ENCODE results near the gene CAMK2N2.
"Not testable (repeated sequence)": the region's sequence is repeated elsewhere in the genome, so short reads cannot be mapped to it uniquely, and the experiment has no call there.

Gene CAMK2N2

GRCh38 chr3:184275381-184275701 is 14.0 kb upstream of the CAMK2N2 start:
- DNase-seq (ENCODE audit: low spot score) (no peak), FAIRE-seq (peak; percentile 80)

GRCh38 chr3:184272269-184272668 is 10.9 kb upstream of the CAMK2N2 start:
- DNase-seq (ENCODE audit: low spot score) (no peak), FAIRE-seq (no peak)

GRCh38 chr3:184267249-184267648 is 5.9 kb upstream of the CAMK2N2 start:
- not testable (repeated sequence) for DNase-seq (ENCODE audit: low spot score); FAIRE-seq

GRCh38 chr3:184262764-184263179 is 1.4 kb upstream of the CAMK2N2 start:
- DNase-seq (ENCODE audit: low spot score) (no peak), FAIRE-seq (no peak)

- DNase-seq (ENCODE audit: low spot score) = no peak
These were observed 756 bp upstream of the CAMK2N2 start for GRCh38 chr3:184261854-184262763.

GRCh38 chr3:184260724-184261269 is 556 bp downstream of the CAMK2N2 start:
- DNase-seq (ENCODE audit: low spot score) = no peak
- no peak for FAIRE-seq

More at GRCh38 chr3:184261854-184262763, 756 bp upstream of the CAMK2N2 start:
- peak; percentile 9 for FAIRE-seq

- peak; percentile 80 for DNase-seq (ENCODE audit: low spot score)
- peak; percentile 40 for FAIRE-seq
These were observed 1.3 kb downstream of the CAMK2N2 start for GRCh38 chr3:184259878-184260723.

GRCh38 chr3:184259396-184259877 is 1.9 kb downstream of the CAMK2N2 start:
- DNase-seq (ENCODE audit: low spot score) = no peak
- FAIRE-seq = no peak

GRCh38 chr3:184258926-184259325 is 2.4 kb downstream of the CAMK2N2 start:
- FAIRE-seq = no peak
- no peak for DNase-seq (ENCODE audit: low spot score)

GRCh38 chr3:184257083-184257915 is 4.1 kb downstream of the CAMK2N2 start:
- FAIRE-seq = no peak
- DNase-seq (ENCODE audit: low spot score) = no peak

- peak; percentile 48 for FAIRE-seq
- no peak for DNase-seq (ENCODE audit: low spot score)
These were observed 5.9 kb downstream of the CAMK2N2 start for GRCh38 chr3:184255291-184256039.

GRCh38 chr3:184250167-184250828 is 11.1 kb downstream of the CAMK2N2 start:
- FAIRE-seq (no peak), DNase-seq (ENCODE audit: low spot score) (peak; percentile 86)

GRCh38 chr3:184249412-184250166 is 11.8 kb downstream of the CAMK2N2 start, which contains the start of gene EEF1AKMT4:
Gene EEF1AKMT4 (plus strand): TSS chr3:184249672. CDS start chr3:184249695, 23 bp downstream.
- FAIRE-seq (peak; percentile 63), DNase-seq (ENCODE audit: low spot score) (peak; percentile 97)

GRCh38 chr3:184248454-184249411 is 12.6 kb downstream of the CAMK2N2 start, which contains the start of gene ALG3:
Gene ALG3 (minus strand): TSS chr3:184248962. CDS start chr3:184248940, 22 bp downstream.
- DNase-seq (ENCODE audit: low spot score) = peak; percentile 80
- FAIRE-seq = no peak

GRCh38 chr3:184242297-184242685 is 19.1 kb downstream of the CAMK2N2 start:
- DNase-seq (ENCODE audit: low spot score) = no peak
- no peak for FAIRE-seq

GRCh38 chr3:184241447-184242296 is 19.7 kb downstream of the CAMK2N2 start:
- DNase-seq (ENCODE audit: low spot score) = no peak
- FAIRE-seq = no peak

GRCh38 chr3:184241141-184241446 is 20.3 kb downstream of the CAMK2N2 start:
- DNase-seq (ENCODE audit: low spot score) = no peak

More at GRCh38 chr3:184241141-184241446, 20.3 kb downstream of the CAMK2N2 start:
- no peak for FAIRE-seq
